Adipocyte (in vitro differentiated cells): ENCODE results near the gene ACOT11.

Experiments
- DNase-seq: peaks from one replicate; pipeline ENCODE4 v3.0.0-alpha.2; 2015; ENCODE audit warnings: low read depth
- H3K27me3 ChIP-seq: replicated peaks from 2 replicates; pipeline ENCODE4 v1.7.0; 2013; ENCODE audit warnings: mild to moderate bottlenecking, low read length, moderate library complexity; ENCODE audit not compliant: control insufficient read depth, insufficient read depth
- H3K36me3 ChIP-seq: 2 replicates; pipeline ENCODE4 v1.7.0; 2013; ENCODE audit warnings: low read length, mild to moderate bottlenecking, moderate library complexity; ENCODE audit not compliant: control insufficient read depth, insufficient read depth, severe bottlenecking
- H3K4me1 ChIP-seq: 2 replicates; pipeline ENCODE4 v1.7.0; 2013; ENCODE audit warnings: mild to moderate bottlenecking, low read length, moderate library complexity; ENCODE audit not compliant: control insufficient read depth, insufficient read depth
- H3K4me3 ChIP-seq: 2 replicates; pipeline ENCODE4 v1.7.0; 2013; ENCODE audit warnings: mild to moderate bottlenecking, low read length, moderate library complexity
- H3K9ac ChIP-seq: 2 replicates; pipeline ENCODE4 v1.7.0; 2013; ENCODE audit warnings: mild to moderate bottlenecking, low read length, moderate library complexity
- H3K9me3 ChIP-seq: 2 replicates; pipeline ENCODE4 v1.7.0; 2013; ENCODE audit warnings: mild to moderate bottlenecking, low read length, moderate library complexity; ENCODE audit not compliant: control insufficient read depth

Gene ACOT11

DNA sequence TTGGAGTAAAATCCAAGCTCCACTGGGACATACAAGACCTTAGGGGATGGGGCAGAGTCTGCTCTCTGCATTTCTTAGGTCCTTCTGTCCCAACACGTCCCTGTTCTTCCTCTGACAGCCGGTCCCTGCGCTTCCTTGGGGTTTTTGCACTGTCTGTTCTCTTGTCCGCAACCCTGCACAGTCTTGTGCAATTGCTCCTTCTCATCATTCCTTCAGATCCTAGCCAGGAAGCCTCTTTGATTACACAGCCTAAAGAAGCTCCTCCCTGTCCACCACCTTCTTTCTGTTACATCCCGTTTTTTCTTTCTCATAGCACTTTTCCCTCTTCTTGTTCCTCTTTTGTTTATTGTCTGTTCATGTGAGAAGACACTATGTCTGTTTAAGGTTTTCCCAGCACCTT is 19.9 kb downstream of the ACOT11 start:
- H3K27me3 ChIP-seq = no peaks in the 10 kb centered on the region
- H3K36me3 ChIP-seq = no peaks in the 10 kb centered on the region
- DNase-seq = peak; percentile 51
- H3K9ac ChIP-seq = no peak overlapping the region
- no peaks in the 10 kb centered on the region for H3K9me3 ChIP-seq
- peaks cover 12% of the 10 kb centered on the region for H3K4me1 ChIP-seq
- H3K4me3 ChIP-seq = no peak overlapping the region

DNA sequence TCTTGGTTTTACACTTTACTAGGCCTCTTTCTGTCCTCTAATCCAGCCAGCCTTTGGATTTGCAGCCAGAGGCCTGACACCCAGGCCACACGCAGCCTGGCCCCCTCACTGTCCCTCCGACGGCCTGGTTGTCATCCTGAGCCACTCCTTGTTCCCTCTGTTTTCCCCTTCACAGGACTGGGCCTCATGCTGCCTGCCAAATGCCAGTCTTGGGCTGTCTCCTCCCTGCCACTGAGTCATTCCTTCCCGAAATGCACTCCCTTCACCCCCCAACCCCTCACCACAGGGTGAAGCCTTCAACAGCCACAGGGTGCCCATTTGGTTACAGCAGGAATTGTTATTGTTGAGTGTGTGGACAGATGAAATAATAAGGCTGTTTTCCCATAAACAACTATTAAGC is 21.3 kb downstream of the ACOT11 start:
- H3K9ac ChIP-seq = no peak overlapping the region
- H3K9me3 ChIP-seq = no peaks in the 10 kb centered on the region
- peak; percentile 61 for DNase-seq
- H3K4me3 ChIP-seq = no peak overlapping the region
- peaks cover 12% of the 10 kb centered on the region for H3K4me1 ChIP-seq
- H3K36me3 ChIP-seq = no peaks in the 10 kb centered on the region
- no peaks in the 10 kb centered on the region for H3K27me3 ChIP-seq

- peaks cover 12% of the 10 kb centered on the region for H3K4me1 ChIP-seq
- no peak overlapping the region for H3K4me3 ChIP-seq
- no peaks in the 10 kb centered on the region for H3K27me3 ChIP-seq
- H3K9me3 ChIP-seq = no peaks in the 10 kb centered on the region
- H3K36me3 ChIP-seq = no peaks in the 10 kb centered on the region
- H3K9ac ChIP-seq = no peak overlapping the region
- no peak for DNase-seq
These were observed 22.1 kb downstream of the ACOT11 start for GRCh38 chr1:54570161-54570560.

DNA sequence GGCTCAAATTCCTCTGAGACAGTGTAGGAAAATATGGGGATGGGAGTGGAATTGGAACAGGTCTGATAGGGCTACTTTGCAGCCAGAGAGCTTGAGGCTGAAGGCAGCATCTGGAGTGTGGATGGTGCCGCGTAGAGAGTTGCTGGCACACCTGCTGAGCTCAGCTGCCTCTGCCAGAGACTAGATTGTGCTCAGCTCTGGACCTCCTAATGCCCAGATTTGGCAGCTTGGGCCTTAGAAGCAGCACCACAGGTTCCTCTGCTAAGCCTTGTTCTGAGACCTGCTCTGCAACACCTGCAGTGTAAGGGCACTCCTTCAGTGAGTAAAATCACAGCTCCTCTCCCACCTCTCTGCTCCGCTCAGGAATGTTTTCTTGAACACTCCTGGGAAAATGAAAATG is 23.3 kb downstream of the ACOT11 start:
- H3K4me3 ChIP-seq = no peak overlapping the region
- no peak for DNase-seq
- no peaks in the 10 kb centered on the region for H3K9me3 ChIP-seq
- H3K9ac ChIP-seq = no peak overlapping the region
- H3K27me3 ChIP-seq = no peaks in the 10 kb centered on the region
- H3K36me3 ChIP-seq = no peaks in the 10 kb centered on the region
- peaks cover 12% of the 10 kb centered on the region for H3K4me1 ChIP-seq

- no peaks in the 10 kb centered on the region for H3K27me3 ChIP-seq
- DNase-seq = no peak
- no peak overlapping the region for H3K9ac ChIP-seq
- H3K4me3 ChIP-seq = no peak overlapping the region
- H3K9me3 ChIP-seq = no peaks in the 10 kb centered on the region
- no peaks in the 10 kb centered on the region for H3K36me3 ChIP-seq
- H3K4me1 ChIP-seq = peaks cover 12% of the 10 kb centered on the region
These were observed 23.9 kb downstream of the ACOT11 start for GRCh38 chr1:54571803-54572541.

- no peak for DNase-seq
- no peaks in the 10 kb centered on the region for H3K27me3 ChIP-seq
- no peak overlapping the region for H3K9ac ChIP-seq
- no peaks in the 10 kb centered on the region for H3K36me3 ChIP-seq
- H3K4me3 ChIP-seq = no peak overlapping the region
- no peaks in the 10 kb centered on the region for H3K9me3 ChIP-seq
- H3K4me1 ChIP-seq = peaks cover 12% of the 10 kb centered on the region
These were observed 24.5 kb downstream of the ACOT11 start for GRCh38 chr1:54572542-54572850.

DNA sequence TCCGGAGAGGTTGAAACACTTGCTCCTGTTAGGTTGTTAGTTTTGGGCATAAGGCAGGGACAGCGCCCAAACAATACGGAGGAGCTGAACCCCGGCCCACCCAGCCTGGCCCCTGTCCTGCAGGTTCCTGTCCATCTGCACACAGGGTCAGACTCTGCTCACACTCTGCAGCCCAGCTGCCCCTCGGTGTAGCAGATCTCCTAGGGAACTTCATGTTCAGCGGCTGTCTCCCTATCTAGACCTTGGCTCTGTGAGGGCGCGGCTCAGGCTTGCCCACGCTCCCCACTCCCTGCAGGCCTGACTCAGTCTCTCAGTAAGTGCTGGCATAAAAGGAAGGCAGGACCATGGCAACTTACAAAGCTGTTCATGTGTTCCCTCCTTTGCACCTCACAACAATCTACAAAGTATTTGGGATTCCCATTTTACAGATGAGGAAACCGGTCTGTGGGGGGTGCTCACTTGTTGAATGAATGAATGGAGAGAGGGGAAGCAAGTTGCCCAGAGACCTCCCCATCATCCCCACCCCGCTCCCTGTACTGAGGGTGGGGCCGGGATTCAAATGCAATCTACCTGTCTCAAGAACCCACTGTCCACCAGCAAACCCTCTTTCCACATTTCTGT is 26.2 kb downstream of the ACOT11 start:
- no peak overlapping the region for H3K9ac ChIP-seq
- no peaks in the 10 kb centered on the region for H3K27me3 ChIP-seq
- DNase-seq = no peak
- H3K9me3 ChIP-seq = no peaks in the 10 kb centered on the region
- H3K4me3 ChIP-seq = no peak overlapping the region
- H3K36me3 ChIP-seq = no peaks in the 10 kb centered on the region
- peaks cover 4% of the 10 kb centered on the region for H3K4me1 ChIP-seq

- DNase-seq = no peak
- Histone ChIP-seq H3K4me3 (no peak overlapping the region), H3K4me1 (no peaks in the 10 kb centered on the region), H3K9ac (no peak overlapping the region), H3K9me3 (no peaks in the 10 kb centered on the region), H3K27me3 (no peaks in the 10 kb centered on the region), H3K36me3 (no peaks in the 10 kb centered on the region)
These were observed 27.1 kb downstream of the ACOT11 start for GRCh38 chr1:54575161-54575560.

DNA sequence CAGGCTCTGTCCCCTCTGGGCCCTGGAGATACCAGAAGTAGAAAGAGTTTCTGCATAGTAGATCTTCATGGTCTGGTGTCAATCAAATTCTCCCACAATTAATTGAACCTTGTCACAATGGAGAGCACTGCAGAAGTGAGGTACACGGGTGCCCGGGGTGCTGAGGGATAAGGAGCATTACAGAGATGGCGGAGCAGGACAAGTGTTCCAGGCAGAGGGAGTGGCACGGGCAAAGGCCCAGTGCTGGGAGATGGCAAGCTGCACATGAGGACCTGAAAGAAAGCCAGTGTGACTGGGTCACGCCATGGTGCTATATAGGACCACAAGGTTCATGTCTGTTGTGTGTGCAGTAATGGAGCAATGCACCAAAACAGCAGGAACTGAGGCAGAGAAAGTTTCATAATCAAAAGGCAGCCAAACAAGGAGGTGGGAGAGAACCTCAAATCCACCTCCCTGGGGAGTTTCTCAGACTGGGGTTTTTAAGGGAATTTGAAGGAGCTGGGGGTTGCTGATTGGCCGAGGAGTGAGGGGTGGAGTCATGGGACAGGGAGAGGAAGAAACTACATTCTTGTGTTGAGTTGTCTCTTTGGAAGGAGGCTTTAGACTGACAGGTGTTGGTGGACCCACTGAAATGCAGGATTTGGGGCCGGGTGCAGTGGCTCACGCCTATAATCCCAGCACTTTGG is 27.7 kb downstream of the ACOT11 start:
- H3K27me3 ChIP-seq = no peaks in the 10 kb centered on the region
- H3K4me3 ChIP-seq = no peak overlapping the region
- H3K36me3 ChIP-seq = no peaks in the 10 kb centered on the region
- DNase-seq = no peak
- H3K9me3 ChIP-seq = no peaks in the 10 kb centered on the region
- H3K4me1 ChIP-seq = no peaks in the 10 kb centered on the region
- no peak overlapping the region for H3K9ac ChIP-seq

GRCh38 chr1:54577612-54578011 is 29.6 kb downstream of the ACOT11 start:
- no peak for DNase-seq
- peaks cover 11% of the 10 kb centered on the region for H3K4me1 ChIP-seq

GRCh38 chr1:54579337-54579781 is 31.3 kb downstream of the ACOT11 start:
- no peaks in the 10 kb centered on the region for H3K36me3 ChIP-seq
- no peaks in the 10 kb centered on the region for H3K27me3 ChIP-seq
- H3K9me3 ChIP-seq = no peaks in the 10 kb centered on the region
- no peak overlapping the region for H3K9ac ChIP-seq
- peaks cover 11% of the 10 kb centered on the region for H3K4me1 ChIP-seq
- H3K4me3 ChIP-seq = no peak overlapping the region
- no peak for DNase-seq

More at GRCh38 chr1:54577612-54578011, 29.6 kb downstream of the ACOT11 start:
- H3K4me3 ChIP-seq = no peak overlapping the region
- H3K9me3 ChIP-seq = no peaks in the 10 kb centered on the region
- H3K9ac ChIP-seq = no peak overlapping the region
- no peaks in the 10 kb centered on the region for H3K27me3 ChIP-seq
- H3K36me3 ChIP-seq = no peaks in the 10 kb centered on the region
